Smooth muscle cell (in vitro differentiated cells): ENCODE data around the gene SRGAP2B. TPM values are rescaled to one million over a fixed set of nuclear protein-coding genes. Genes with fewer than 3 reads are reported as not detected.
"Not testable (repeated sequence)": the region's sequence is repeated elsewhere in the genome, so short reads cannot be mapped to it uniquely, and the experiment has no call there.

Experiments
- DNase-seq: peaks from one replicate; lab custom pipeline; 2025; ENCODE audit not compliant: unreplicated experiment; lab: John Stamatoyannopoulos, UW
- H2AFZ ChIP-seq: fragments of 200-600 bp; sonication (generic); 2 replicates; pipeline ENCODE4 v1.6.0; 2016; ENCODE audit warnings: antibody characterized with exemption, low read depth, mild to moderate bottlenecking
- H3F3A ChIP-seq: fragments of 200-600 bp; sonication (generic); 2 replicates; pipeline ENCODE4 v1.6.0; 2017; ENCODE audit warnings: antibody characterized with exemption, low read depth
- H3K27ac ChIP-seq: fragments of 200-600 bp; sonication (generic); 2 replicates; pipeline ENCODE4 v1.5.1; 2016; ENCODE audit warnings: low read depth, mild to moderate bottlenecking
- H3K27me3 ChIP-seq: fragments of 200-600 bp; sonication (generic); 2 replicates; pipeline ENCODE4 v1.6.1; 2016; ENCODE audit warnings: low read depth, mild to moderate bottlenecking
- H3K36me3 ChIP-seq: fragments of 200-600 bp; sonication (generic); 2 replicates; pipeline ENCODE4 v1.5.1; 2016; ENCODE audit warnings: low read depth
- H3K4me1 ChIP-seq: fragments of 200-600 bp; sonication (generic); 2 replicates; pipeline ENCODE4 v1.5.1; 2016; ENCODE audit warnings: low read depth
- H3K4me2 ChIP-seq: fragments of 200-600 bp; sonication (generic); 2 replicates; pipeline ENCODE4 v1.6.0; 2016; ENCODE audit warnings: mild to moderate bottlenecking
- H3K4me3 ChIP-seq: fragments of 200-600 bp; sonication (generic); 2 replicates; pipeline ENCODE4 v1.5.1; 2016; ENCODE audit warnings: mild to moderate bottlenecking
- H3K79me2 ChIP-seq: fragments of 200-600 bp; sonication (generic); 2 replicates; pipeline ENCODE4 v1.6.0; 2016; ENCODE audit warnings: low read depth, mild to moderate bottlenecking
- H3K9ac ChIP-seq: fragments of 200-600 bp; sonication (generic); 2 replicates; pipeline ENCODE4 v1.6.0; 2016; ENCODE audit warnings: low read depth
- H3K9me3 ChIP-seq: fragments of 200-600 bp; sonication (generic); replicated peaks from 2 replicates; pipeline ENCODE4 v1.5.1; 2016; ENCODE audit warnings: low read depth
- H4K20me1 ChIP-seq: fragments of 200-600 bp; sonication (generic); 2 replicates; pipeline ENCODE4 v1.6.0; 2016; ENCODE audit warnings: low read depth
- WGBS: methylation state at CpG from one replicate; pipeline ENCODE4 v1.1.7; 2016; ENCODE audit warnings: low lambda C conversion rate; 5-methylcytosine and 5-hydroxymethylcytosine counted together
- polyA plus RNA-seq: library from polyadenylated mRNA; unstranded; fragments of >200 nt; fragmentation: Nextera tagmentation; extraction: Ambion mirVana; gene quantifications from 2 replicates; pipeline ENCODE4 v1.2.1, GENCODE V29; 2016
- total RNA-seq: library from RNA; depleted of rRNA; stranded (reverse); fragments of >200 nt; gene quantifications from 2 replicates; pipeline ENCODE4 v1.2.3, GENCODE V29; 2014

The SRGAP2B gene
- total and polyA plus RNA-seq, 2 experiments from 2014 or later = 8.8 to 49.6 TPM

GRCh38 chr1:145033523-145033922, 61.6 kb downstream of the SRGAP2B start:
- not testable (repeated sequence) for H3K4me3 ChIP-seq, H4K20me1 ChIP-seq, H3K27ac ChIP-seq, H3K79me2 ChIP-seq, H3K36me3 ChIP-seq, H3F3A ChIP-seq, DNase-seq, H3K27me3 ChIP-seq, H2AFZ ChIP-seq, H3K9ac ChIP-seq, H3K4me1 ChIP-seq, H3K4me2 ChIP-seq, H3K9me3 ChIP-seq
- WGBS = no CpG with 5 or more reads among the region's 2 CpGs

DNA sequence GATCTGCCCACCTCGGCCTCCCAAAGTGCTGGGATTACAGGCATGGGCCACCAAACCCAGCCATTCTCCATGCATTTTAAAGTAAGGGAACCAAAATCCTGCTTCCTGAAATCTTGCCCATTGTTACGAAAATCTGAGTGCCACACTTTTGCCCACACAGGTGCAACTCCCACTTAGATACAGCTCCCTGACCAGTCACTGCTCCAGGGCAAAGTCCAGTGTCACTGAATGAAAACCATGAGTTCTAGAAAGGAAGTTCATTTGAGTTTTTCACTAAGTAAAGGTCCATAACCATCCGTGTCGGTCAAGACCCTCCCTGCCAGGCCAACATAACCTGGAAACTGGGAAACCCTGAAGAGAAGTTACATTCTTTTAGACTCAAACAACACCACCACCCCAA, 67.9 kb downstream of the SRGAP2B start:
- no CpG with 5 or more reads among the region's 4 CpGs for WGBS
- not testable (repeated sequence) for H3K4me1 ChIP-seq, H3K9ac ChIP-seq

GRCh38 chr1:145025286-145025685, 69.8 kb downstream of the SRGAP2B start:
- not testable (repeated sequence) for H2AFZ ChIP-seq, H3F3A ChIP-seq, H4K20me1 ChIP-seq, H3K79me2 ChIP-seq, H3K4me3 ChIP-seq, H3K9me3 ChIP-seq, DNase-seq, H3K9ac ChIP-seq, H3K4me1 ChIP-seq, H3K27ac ChIP-seq, H3K36me3 ChIP-seq, H3K4me2 ChIP-seq, H3K27me3 ChIP-seq

More for the DNA sequence above, 67.9 kb downstream of the SRGAP2B start:
- H3K79me2 ChIP-seq, H3K4me2 ChIP-seq, H3F3A ChIP-seq, DNase-seq, H3K36me3 ChIP-seq, H3K9me3 ChIP-seq, H4K20me1 ChIP-seq, H2AFZ ChIP-seq, H3K27me3 ChIP-seq, H3K4me3 ChIP-seq, H3K27ac ChIP-seq: not testable (repeated sequence)

DNA sequence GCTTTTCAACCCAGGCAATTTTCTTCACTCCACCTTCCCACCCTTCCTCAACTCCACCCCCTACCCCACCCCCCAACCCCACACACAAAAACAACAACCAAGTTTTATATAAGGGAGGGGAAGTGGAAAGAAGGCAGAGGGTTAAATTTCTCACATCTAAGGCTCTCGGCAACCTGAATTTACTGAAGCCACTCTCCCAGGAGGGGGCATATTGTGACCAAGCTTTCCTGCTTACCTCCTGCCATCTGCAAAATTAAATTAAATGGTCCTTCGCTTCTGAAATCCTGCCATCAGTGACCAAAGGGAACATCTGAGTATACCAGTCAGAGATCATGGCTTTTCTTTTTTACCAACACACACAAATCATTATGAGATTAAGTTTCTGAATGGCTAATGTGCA, 72.9 kb downstream of the SRGAP2B start:
- 83% methylated on average over 1 of the region's 2 CpGs for WGBS
- H3K27me3 ChIP-seq, DNase-seq: not testable (repeated sequence)

GRCh38 chr1:145021749-145022148, 73.4 kb downstream of the SRGAP2B start:
- WGBS = 100% methylated on average over 2 of the region's 4 CpGs

More for the DNA sequence above, 72.9 kb downstream of the SRGAP2B start:
- not testable (repeated sequence) for H3K27ac ChIP-seq, H3K9me3 ChIP-seq, H2AFZ ChIP-seq, H3K36me3 ChIP-seq, H3K4me3 ChIP-seq, H3K4me1 ChIP-seq, H4K20me1 ChIP-seq, H3K79me2 ChIP-seq, H3K9ac ChIP-seq, H3F3A ChIP-seq, H3K4me2 ChIP-seq

GRCh38 chr1:145019709-145020108, 75.4 kb downstream of the SRGAP2B start:
- not testable (repeated sequence) for H3F3A ChIP-seq, H3K9ac ChIP-seq, H3K27ac ChIP-seq, H3K36me3 ChIP-seq, DNase-seq, H2AFZ ChIP-seq, H3K27me3 ChIP-seq, H3K9me3 ChIP-seq, H3K4me3 ChIP-seq, H3K4me1 ChIP-seq, H3K4me2 ChIP-seq, H3K79me2 ChIP-seq
- peaks cover 12% of the 10 kb centered on the region for H4K20me1 ChIP-seq
- WGBS = 49% methylated on average over 2 of the region's 2 CpGs

More at GRCh38 chr1:145021749-145022148, 73.4 kb downstream of the SRGAP2B start:
- not testable (repeated sequence) for H3K27me3 ChIP-seq, H3K36me3 ChIP-seq, H3K4me1 ChIP-seq, H3K79me2 ChIP-seq, H2AFZ ChIP-seq, H4K20me1 ChIP-seq, H3K4me3 ChIP-seq, H3K4me2 ChIP-seq, H3F3A ChIP-seq, H3K9ac ChIP-seq, H3K9me3 ChIP-seq, DNase-seq, H3K27ac ChIP-seq

- H4K20me1 ChIP-seq = peaks cover 14% of the 10 kb centered on the region
- H3K4me1 ChIP-seq, H3K4me3 ChIP-seq, DNase-seq, H3K27ac ChIP-seq, H3K27me3 ChIP-seq, H3K79me2 ChIP-seq, H3K4me2 ChIP-seq, H3K9ac ChIP-seq, H3F3A ChIP-seq, H2AFZ ChIP-seq, H3K36me3 ChIP-seq, H3K9me3 ChIP-seq: not testable (repeated sequence)
- WGBS = 63% methylated on average over 2 of the region's 2 CpGs
Observed at GRCh38 chr1:145017725-145018124, 77.4 kb downstream of the SRGAP2B start.

DNA sequence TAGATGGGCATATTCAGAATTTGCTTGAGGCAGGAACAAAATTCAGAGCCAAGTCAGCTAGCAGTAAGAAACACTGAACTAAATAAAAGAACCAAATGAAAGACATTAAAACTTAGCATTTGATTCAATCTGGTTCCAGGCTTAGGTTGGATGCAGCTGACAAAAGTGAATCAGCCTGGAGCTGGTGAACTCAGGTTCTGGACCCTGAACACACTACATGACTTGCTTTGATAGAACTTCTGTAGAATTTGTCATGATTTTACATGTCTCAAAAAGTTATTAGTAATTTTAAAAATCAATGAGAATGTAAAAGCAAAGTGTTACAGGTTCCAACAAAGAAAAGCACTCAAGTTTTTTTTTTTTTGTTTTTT, 78.7 kb downstream of the SRGAP2B start:
- H3K27ac ChIP-seq = not testable (repeated sequence)

GRCh38 chr1:145015744-145016491, 79.2 kb downstream of the SRGAP2B start:
- WGBS = no CpG with 5 or more reads among the region's 2 CpGs

More for the DNA sequence above, 78.7 kb downstream of the SRGAP2B start:
- H3K27me3 ChIP-seq, H3K4me1 ChIP-seq, H3K9ac ChIP-seq, H2AFZ ChIP-seq, DNase-seq, H3K4me2 ChIP-seq, H3K9me3 ChIP-seq, H3K4me3 ChIP-seq, H3K36me3 ChIP-seq, H3F3A ChIP-seq, H3K79me2 ChIP-seq: not testable (repeated sequence)
- H4K20me1 ChIP-seq = peaks cover 15% of the 10 kb centered on the region

More at GRCh38 chr1:145015744-145016491, 79.2 kb downstream of the SRGAP2B start:
- H3K36me3 ChIP-seq, H3K9me3 ChIP-seq, H3K4me3 ChIP-seq, H3K4me1 ChIP-seq, H3K27me3 ChIP-seq, H3K27ac ChIP-seq, H3K4me2 ChIP-seq, H3K79me2 ChIP-seq, H3K9ac ChIP-seq, H3F3A ChIP-seq, H2AFZ ChIP-seq, DNase-seq: not testable (repeated sequence)
- H4K20me1 ChIP-seq = peaks cover 15% of the 10 kb centered on the region
